Keratinocyte (primary cell): ENCODE measurements around the gene APLP2. TPM values are rescaled to one million over a fixed set of nuclear protein-coding genes. Genes with fewer than 3 reads are reported as not detected.

ENCODE experiments used
- DNase-seq: peaks from one replicate; pipeline ENCODE4 v3.0.0-alpha.2; 2011; ENCODE audit warnings: low read depth, missing footprints, low spot score
- FAIRE-seq: peaks from 2 replicates; lab custom pipeline; 2011; peaks lifted over from hg19 to GRCh38; lab: Jason Lieb, UNC
- H2AFZ ChIP-seq: 2 replicates; pipeline ENCODE4 v1.6.0; 2012; ENCODE audit warnings: low read length, control low read depth, inconsistent platforms; ENCODE audit not compliant: control insufficient read depth
- H3K27ac ChIP-seq: 2 replicates; pipeline ENCODE4 v1.5.1; 2011; ENCODE audit warnings: low read length; ENCODE audit not compliant: control insufficient read depth, insufficient read depth
- H3K27me3 ChIP-seq: 3 replicates; pipeline ENCODE4 v1.6.0; 2011; ENCODE audit warnings: low read length; ENCODE audit not compliant: control insufficient read depth, insufficient read depth; ENCODE audit errors: extremely low read depth
- H3K36me3 ChIP-seq, 2 experiments: 2 replicates in 1 of 2; 3 replicates in 1 of 2; pipeline ENCODE4 v1.5.1; 2011; ENCODE audit warnings: low read length in 2 of 2, mild to moderate bottlenecking in 1 of 2; ENCODE audit not compliant: control insufficient read depth in 2 of 2, insufficient read depth in 2 of 2; ENCODE audit errors: extremely low read depth in 1 of 2
- H3K4me1 ChIP-seq: 3 replicates; pipeline ENCODE4 v1.5.1; 2011; ENCODE audit warnings: low read length; ENCODE audit not compliant: control insufficient read depth, insufficient read depth; ENCODE audit errors: extremely low read depth
- H3K4me2 ChIP-seq: 3 replicates; pipeline ENCODE4 v1.6.0; 2011; ENCODE audit warnings: low read depth, low read length; ENCODE audit not compliant: control insufficient read depth, insufficient read depth; ENCODE audit errors: extremely low read depth
- H3K4me3 ChIP-seq, 3 experiments: fragments of 200-600 bp in 1 of 3; sonication (generic) in 1 of 3; 2 replicates in 2 of 3; 3 replicates in 1 of 3; pipeline ENCODE4 v1.5.1; 2011 to 2016; ENCODE audit warnings: low read length in 3 of 3, mild to moderate bottlenecking in 3 of 3, control low read depth in 2 of 3, inconsistent platforms in 1 of 3, low read depth in 1 of 3, mixed read lengths in 1 of 3, mixed run types in 1 of 3, moderate library complexity in 1 of 3; ENCODE audit not compliant: control insufficient read depth in 2 of 3, insufficient read depth in 2 of 3; ENCODE audit errors: extremely low read depth in 1 of 3
- H3K79me2 ChIP-seq: 2 replicates; pipeline ENCODE4 v1.6.0; 2012; ENCODE audit warnings: low read length; ENCODE audit not compliant: control insufficient read depth, insufficient read depth
- H3K9ac ChIP-seq: 3 replicates; pipeline ENCODE4 v1.6.0; 2011; ENCODE audit warnings: low read length; ENCODE audit not compliant: control insufficient read depth, insufficient read depth; ENCODE audit errors: extremely low read depth
- H3K9me1 ChIP-seq: 3 replicates; pipeline ENCODE4 v1.6.0; 2011; ENCODE audit warnings: low read length; ENCODE audit not compliant: control insufficient read depth, insufficient read depth; ENCODE audit errors: extremely low read depth
- H3K9me3 ChIP-seq: 2 replicates; pipeline ENCODE4 v1.5.1; 2012; ENCODE audit warnings: low read depth, low read length; ENCODE audit not compliant: control insufficient read depth
- H4K20me1 ChIP-seq: 3 replicates; pipeline ENCODE4 v1.6.0; 2011; ENCODE audit warnings: low read length; ENCODE audit not compliant: control insufficient read depth, insufficient read depth; ENCODE audit errors: extremely low read depth
- EZH2 ChIP-seq: IDR thresholded peaks from one replicate; pipeline ENCODE4 v1.6.1; 2012; ENCODE audit warnings: inconsistent platforms, mild to moderate bottlenecking, low read length, moderate library complexity
- dilution Hi-C: fragments of 300-500 bp; cut with MboI; formaldehyde crosslinking; loops from one replicate; pipeline ENCODE4 v1.7.0; 2020; ENCODE audit warnings: low sequenced_read_pairs; ENCODE audit not compliant: extremely low pct_ligation_motif_present
- polyA plus RNA-seq, 5 experiments: library from polyadenylated mRNA; depleted of rRNA in 3 of 5; stranded (reverse) in 3 of 5; stranded (forward) in 1 of 5; unstranded in 1 of 5; fragments of >200 nt; gene quantifications; 1 replicate in 1 of 5; 2 replicates in 3 of 5; 3 replicates in 1 of 5; pipeline versions ENCODE4 v1.2.1 to v1.2.3, GENCODE V29; 2011 to 2012; ENCODE audit warnings: missing spikeins in 2 of 5, low read depth in 1 of 5, low replicate concordance in 1 of 5
- TF ChIP-seq, protein P1 (sequence below), 3 experiments: IDR thresholded peaks in 1 of 3; conservative IDR thresholded peaks in 1 of 3; optimal IDR thresholded peaks in 1 of 3; 2 replicates in 2 of 3; 3 replicates in 1 of 3; pipeline versions ENCODE3 to v1.5.1; 2011; ENCODE audit warnings: low read length in 3 of 3, mild to moderate bottlenecking in 3 of 3, moderate library complexity in 2 of 3, control low read depth in 1 of 3, inconsistent platforms in 1 of 3; ENCODE audit not compliant: insufficient read depth in 2 of 3; ENCODE audit errors: extremely low read depth in 1 of 3

APLP2 gene
- polyA plus RNA-seq, 1 donor (not counting 4 experiments of a cell fraction or from before 2014, with no cell fraction given) = 531 TPM

DNA sequence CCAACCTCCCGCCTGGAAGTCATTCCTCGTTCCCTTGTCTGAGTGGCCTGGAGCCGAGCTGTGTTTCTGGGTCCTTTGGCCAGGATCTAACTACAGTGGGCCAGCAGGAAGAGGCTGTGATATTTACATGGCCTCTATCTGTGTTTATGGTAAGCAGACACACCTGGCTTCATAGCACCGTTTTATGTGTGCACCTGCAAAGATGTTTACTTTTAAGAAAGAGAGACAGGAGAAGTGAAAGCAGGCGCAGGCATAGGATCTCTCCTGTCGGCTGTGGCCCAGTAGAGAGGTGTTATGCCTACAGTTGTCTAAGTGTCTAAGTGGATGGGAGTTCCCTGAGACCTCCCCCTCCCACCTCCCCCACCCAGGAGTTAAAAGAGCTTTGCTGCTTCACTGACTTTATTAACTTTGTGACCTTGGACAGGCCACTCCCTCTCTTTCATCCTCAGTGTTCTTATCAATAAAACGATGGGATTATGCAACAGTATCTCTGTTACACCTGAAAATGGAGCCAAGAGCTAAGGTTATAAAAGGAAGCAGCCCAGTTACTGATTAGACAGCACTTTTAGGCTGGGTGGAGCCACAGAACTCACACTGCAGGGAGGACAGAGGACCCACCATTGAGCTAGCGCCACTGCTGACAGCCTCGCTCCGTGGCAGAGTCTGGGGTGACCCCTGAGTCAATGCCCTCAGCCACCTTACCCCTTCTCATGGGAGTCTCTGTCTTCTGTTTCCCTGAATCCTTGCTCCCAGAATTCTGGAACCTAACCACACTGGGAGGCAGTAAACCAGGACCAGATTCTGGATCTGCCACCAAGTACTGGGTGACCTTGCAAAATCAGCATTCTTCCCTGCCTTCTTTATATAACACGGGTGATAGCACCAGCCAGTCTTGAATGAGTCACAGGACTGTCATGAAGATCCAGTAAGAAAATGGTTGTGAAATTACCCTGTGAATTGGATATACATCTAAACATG is 111.9 kb downstream of the APLP2 start:
- peak; percentile 62 for FAIRE-seq

DNA sequence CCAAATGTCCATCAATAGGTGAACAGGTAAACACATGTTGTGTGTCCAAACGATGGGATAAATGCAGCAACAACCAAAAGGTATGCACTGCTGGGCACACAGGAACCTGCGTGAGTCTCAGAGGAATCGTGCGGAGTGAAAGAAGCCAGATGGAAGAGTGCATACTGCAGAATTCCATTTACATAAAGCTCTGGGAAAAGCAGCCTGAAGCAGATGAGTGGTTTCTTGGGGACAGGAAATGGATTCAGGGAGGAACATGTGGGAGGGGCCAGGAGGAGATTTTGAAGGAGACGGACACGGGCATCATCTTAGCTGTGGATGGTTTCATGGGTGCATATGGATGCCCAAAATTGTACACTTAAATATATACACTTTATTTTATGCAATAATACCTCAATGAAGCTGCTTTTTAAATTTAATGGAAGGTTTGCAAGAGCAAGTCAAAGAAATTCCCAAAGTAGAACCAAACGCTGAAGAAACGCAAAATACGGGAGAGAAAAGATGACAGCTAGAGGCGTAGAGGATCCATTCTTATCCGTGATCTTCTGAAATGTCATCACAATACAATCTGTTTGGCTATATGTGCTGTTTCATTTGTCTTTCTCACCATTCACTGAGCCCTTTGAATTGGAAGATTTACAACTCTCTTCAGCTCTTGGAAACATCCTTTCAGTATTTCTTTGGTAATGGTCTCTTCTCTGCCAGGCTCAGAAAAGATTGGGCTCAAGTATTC is 114.3 kb downstream of the APLP2 start:
- Histone ChIP-seq H3K36me3 (peaks cover 3 to 4% of the 10 kb centered on the region in 2 experiments), H3K27me3 (no peaks in the 10 kb centered on the region), H3K9me1 (peaks cover 14% of the 10 kb centered on the region), H3K9ac (no peak overlapping the region), H3K4me2 (no peak overlapping the region), H4K20me1 (peaks cover 20% of the 10 kb centered on the region), H3K27ac (no peak overlapping the region), H3K79me2 (peaks cover 65% of the 10 kb centered on the region), H3K4me1 (peaks cover 34% of the 10 kb centered on the region), H2AFZ (no peak overlapping the region), H3K9me3 (no peaks in the 10 kb centered on the region), H3K4me3 (no peak overlapping the region)
- TF ChIP-seq EZH2 = no peak
- TF ChIP-seq, protein P1, sequence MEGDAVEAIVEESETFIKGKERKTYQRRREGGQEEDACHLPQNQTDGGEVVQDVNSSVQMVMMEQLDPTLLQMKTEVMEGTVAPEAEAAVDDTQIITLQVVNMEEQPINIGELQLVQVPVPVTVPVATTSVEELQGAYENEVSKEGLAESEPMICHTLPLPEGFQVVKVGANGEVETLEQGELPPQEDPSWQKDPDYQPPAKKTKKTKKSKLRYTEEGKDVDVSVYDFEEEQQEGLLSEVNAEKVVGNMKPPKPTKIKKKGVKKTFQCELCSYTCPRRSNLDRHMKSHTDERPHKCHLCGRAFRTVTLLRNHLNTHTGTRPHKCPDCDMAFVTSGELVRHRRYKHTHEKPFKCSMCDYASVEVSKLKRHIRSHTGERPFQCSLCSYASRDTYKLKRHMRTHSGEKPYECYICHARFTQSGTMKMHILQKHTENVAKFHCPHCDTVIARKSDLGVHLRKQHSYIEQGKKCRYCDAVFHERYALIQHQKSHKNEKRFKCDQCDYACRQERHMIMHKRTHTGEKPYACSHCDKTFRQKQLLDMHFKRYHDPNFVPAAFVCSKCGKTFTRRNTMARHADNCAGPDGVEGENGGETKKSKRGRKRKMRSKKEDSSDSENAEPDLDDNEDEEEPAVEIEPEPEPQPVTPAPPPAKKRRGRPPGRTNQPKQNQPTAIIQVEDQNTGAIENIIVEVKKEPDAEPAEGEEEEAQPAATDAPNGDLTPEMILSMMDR (optimal IDR thresholded peaks at IDR 0.05 in 1 of 3, IDR thresholded peaks at IDR 0.05 in 1 of 3, conservative IDR thresholded peaks at IDR 0.05 in 1 of 3; ENCODE audit: extremely low read depth in 1 of 3, insufficient read depth in 2 of 3, low read length in 3 of 3) = no peak
- dilution Hi-C loops = no loop called here
- FAIRE-seq = no peak
- DNase-seq = no peak

More for the DNA sequence above, 111.9 kb downstream of the APLP2 start:
- DNase-seq = no peak
- Histone ChIP-seq H3K4me3 (peak overlapping the region in 1 of 3 experiments; percentile 32), H4K20me1 (peaks cover 16% of the 10 kb centered on the region), H3K4me2 (peak overlapping the region; percentile 45), H3K27me3 (no peaks in the 10 kb centered on the region), H3K9ac (no peak overlapping the region), H3K4me1 (peaks cover 51% of the 10 kb centered on the region), H3K36me3 (no peaks in the 10 kb centered on the region), H3K9me1 (peaks cover 14% of the 10 kb centered on the region), H3K9me3 (no peaks in the 10 kb centered on the region), H2AFZ (no peak overlapping the region), H3K27ac (peak overlapping the region; percentile 70), H3K79me2 (peaks cover 52% of the 10 kb centered on the region)
- no peak for TF ChIP-seq EZH2
- TF ChIP-seq, protein P1 (optimal IDR thresholded peaks at IDR 0.05 in 1 of 3, IDR thresholded peaks at IDR 0.05 in 1 of 3, conservative IDR thresholded peaks at IDR 0.05 in 1 of 3; ENCODE audit: extremely low read depth in 1 of 3, insufficient read depth in 2 of 3, low read length in 3 of 3) = no peak
- dilution Hi-C loops = no loop called here
